H54 (cell line): ENCODE results near the gene C6orf120.
A peak's percentile ranks its signal among the peaks of the same experiment; 100 is the strongest.

Experiments used
- DNase-seq: peaks from one replicate; pipeline ENCODE4 v3.0.0; 2011; ENCODE audit warnings: low spot score, mixed read lengths; ENCODE audit not compliant: insufficient read length
- FAIRE-seq: peaks from 3 replicates; lab custom pipeline; 2011; peaks lifted over from hg19 to GRCh38; lab: Jason Lieb, UNC
- POLR2A ChIP-seq: IDR thresholded peaks from 2 replicates; pipeline ENCODE4 v1.6.1; 2011; ENCODE audit warnings: low read depth, mild to moderate bottlenecking, low read length

C6orf120 gene

DNA sequence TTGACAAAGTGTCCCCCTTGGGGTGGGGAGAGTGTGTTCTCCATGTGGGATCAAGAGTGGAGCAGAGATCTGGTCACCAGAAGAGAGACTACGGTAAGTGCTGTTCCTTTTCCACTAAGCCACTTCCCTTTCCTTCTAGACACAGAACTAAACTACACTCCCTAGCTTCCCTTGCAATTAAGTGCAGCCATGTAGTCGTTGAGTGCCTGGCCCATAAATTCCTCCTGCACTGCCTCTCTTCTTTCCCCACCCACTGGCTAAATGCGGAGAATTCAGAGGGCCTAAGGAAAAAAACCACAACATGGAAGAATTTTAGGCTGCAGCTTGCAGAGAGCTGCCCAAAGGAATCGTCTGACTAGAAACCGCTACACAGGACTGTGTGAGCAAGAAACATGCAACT is 1.6 kb upstream of the C6orf120 start:
- DNase-seq = no peak

DNA sequence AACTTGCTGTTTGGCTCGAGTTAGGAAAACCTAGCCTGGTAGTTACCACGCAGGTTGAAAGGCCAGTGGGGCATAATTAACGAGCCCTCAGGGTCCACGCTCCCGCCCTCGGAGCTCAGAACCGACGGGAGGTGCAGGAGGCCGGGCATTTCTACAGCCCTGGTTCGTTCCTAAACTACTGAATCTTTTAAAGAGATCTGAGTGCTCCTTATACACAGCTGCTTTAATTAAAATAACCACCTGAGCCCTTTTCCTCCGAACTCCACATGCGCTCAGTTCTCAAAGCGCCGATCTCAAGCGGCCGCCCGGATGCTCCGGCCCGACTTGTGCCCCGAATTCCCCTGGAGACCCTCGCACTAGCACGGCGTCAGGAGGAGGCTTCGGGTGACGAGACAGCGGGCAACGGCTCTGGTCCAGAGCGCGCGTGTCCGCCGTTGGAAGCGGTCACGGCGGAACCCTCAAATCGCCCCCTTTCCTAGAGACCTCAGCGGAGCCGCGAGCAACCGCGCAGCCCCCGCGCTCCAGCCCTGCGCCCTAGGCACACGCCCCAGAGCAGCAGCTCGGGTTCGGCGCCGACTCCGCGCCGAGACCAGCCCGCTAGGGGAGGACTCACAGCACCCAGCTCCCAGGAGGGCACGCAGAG is 494 bp upstream of the C6orf120 start:
- no peak for FAIRE-seq
- no peak for TF ChIP-seq POLR2A
- DNase-seq = no peak

More for the DNA sequence above, 1.6 kb upstream of the C6orf120 start:
- FAIRE-seq = no peak
- TF ChIP-seq POLR2A = no peak

DNA sequence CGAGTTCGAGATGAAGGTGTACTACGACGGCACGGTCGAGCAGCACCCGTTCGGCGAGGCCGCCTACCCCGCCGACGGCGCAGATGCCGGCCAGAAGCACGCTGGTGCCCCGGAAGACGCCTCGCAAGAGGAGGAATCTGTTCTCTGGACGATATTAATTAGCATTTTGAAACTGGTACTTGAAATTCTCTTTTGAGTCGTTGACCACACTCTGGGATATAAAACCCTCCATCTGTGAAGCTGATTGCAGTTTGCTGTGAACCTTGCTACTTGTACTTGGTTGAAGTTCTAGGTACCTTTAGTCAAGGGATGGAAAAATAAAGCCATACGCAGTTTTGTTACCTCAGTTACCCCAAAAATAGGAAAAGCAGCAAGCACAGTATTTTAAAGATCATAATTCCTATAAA is 917 bp downstream of the C6orf120 start:
- DNase-seq (no peak), FAIRE-seq (no peak)
- TF ChIP-seq POLR2A = no peak

DNA sequence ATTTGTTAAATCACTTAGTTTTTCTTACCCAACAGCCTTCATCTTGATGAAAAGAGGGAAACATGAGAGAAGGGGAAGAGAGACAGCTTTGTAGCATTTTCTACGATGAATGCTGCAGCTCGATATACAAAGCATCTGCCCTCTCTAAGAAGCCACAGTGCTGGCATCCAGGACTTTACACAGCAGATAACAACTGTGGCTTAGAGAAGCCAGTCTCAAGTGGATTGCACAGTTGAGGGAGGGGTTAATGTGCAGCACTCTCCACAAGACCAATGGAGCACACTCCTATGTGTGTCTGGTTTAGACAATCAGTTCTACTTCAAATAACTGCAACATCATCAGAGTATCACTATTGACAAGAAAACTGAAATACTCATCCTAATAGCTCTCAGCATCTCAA is 5.8 kb downstream of the C6orf120 start:
- DNase-seq = no peak
- no peak for TF ChIP-seq POLR2A
- FAIRE-seq = no peak

DNA sequence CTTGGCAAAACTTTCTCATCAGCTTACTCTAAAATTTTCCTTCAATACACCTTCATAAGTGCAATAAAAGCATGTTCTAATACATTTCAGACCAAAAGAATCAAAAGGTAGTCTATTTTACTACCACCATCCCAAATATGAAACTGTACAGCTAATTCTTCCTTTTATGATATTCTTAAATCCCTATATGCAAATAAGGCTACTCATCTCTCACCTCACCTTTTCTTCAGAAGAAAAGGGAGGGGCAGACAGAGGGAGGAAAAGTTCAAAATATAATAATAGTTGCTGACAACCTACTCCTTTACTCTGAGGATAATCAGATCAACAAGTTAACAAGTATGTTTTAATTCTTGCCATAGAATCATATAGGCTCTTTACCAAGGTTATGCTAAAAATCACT is 7.4 kb downstream of the C6orf120 start:
- no peak for FAIRE-seq

DNA sequence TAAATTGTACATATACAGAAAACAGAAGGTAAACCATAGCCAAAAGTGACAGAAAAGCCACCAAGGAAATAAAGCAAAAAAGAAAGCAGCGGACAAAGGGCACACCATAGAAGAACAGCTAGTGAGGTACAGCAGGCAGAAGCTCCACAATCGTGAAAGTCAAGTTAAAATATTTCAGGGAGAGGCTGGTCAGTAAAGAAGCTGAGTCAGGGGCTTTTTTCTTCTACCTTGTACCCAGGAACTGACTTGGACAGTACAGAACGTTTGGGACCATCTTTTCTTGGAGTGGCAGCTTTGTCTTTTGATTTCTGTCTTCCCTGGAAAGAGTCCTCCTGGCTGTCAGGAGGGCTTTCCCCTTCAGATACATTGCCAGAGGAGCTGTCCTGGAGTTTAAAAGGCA is 8.1 kb downstream of the C6orf120 start:
- FAIRE-seq (no peak), DNase-seq (no peak)
- no peak for TF ChIP-seq POLR2A

More for the DNA sequence above, 7.4 kb downstream of the C6orf120 start:
- no peak for TF ChIP-seq POLR2A
- no peak for DNase-seq

DNA sequence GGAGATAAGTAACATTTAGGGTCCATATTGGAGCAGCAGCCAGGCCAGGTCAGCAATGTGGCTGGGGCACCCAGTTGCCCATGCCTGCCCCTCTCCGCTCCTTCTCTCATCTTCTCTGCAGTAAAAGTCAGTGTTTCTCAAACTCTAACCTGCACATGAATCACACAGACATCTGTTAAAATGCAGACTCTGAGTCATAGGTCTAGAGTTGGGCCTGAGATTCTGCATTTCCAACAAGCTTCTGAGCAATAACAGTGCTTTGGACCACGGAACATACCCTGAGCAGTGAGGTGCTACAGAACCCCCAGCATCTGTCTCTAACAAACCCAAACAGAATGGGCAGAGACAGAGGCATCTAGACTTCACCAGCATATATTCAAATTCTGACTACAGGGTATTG is 12.3 kb downstream of the C6orf120 start:
- no peak for TF ChIP-seq POLR2A
- no peak for DNase-seq
- FAIRE-seq = no peak

DNA sequence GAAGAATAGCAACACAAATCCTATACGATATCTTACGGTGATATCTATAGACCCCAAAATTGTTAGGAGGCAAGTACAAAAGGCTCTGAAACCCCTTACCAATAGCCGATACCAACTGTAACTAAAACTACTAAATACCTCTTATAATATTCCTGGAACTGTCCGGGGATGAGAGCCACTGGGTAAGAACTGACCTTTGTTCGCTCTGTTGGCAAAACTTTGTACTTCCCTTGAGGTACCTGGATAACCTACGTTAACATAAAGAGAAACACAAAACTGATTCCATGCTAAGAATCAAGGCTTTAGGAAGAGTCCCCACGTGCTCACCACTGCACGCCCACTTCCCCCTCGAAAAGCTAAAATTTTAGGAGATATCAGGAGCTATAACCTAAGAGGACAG is 12.7 kb downstream of the C6orf120 start:
- no peak for DNase-seq
- no peak for FAIRE-seq

DNA sequence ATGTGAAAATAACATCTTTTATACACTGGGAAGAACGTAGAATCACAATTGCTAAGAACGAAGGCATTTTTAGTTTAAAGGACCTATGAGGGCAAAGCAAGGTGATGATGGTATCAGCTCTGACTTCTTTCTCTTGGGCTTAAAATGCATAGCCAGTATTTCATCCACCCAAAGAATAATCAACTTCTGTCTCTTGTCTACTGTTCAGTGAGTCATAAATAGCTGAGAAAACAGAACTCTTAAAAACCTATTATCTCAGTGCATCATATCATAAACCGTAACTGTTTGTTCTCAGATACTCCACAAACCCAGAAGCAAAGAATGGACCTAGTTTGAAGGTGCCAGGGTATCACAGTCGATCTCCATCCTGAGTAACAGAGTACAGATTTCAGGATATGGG is 17.2 kb downstream of the C6orf120 start:
- no peak for DNase-seq
- TF ChIP-seq POLR2A = no peak
- FAIRE-seq = no peak

More for the DNA sequence above, 12.7 kb downstream of the C6orf120 start:
- TF ChIP-seq POLR2A = no peak

DNA sequence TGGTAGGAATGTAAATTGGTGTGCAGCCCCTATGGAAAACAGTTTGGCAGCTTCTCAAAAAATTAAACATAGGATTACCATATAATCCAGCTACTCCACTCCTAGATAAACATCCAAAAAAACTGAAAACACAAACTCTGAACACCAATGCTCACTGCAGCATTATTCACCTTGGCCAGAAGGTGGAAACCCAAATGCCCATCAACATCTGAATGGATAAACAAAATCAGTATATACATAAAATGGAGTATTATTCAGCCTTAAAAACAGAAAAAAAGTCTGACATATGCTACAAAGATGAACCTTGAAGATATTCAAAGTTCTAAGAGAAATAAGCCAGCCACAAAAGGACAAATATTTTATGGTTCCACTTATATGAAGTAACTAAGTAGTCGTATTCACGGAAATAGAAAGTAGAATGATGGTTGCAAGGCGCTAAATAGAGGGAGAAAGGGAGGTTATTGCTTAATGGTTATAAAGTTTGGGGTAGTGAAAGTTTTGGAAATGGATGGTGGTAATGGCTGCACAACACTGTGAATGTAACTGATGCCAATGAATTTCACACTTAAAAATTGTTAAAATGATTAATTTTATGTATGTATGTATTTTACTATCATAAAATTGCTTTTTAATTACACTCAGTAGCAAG is 18.4 kb downstream of the C6orf120 start:
- no peak for TF ChIP-seq POLR2A
- FAIRE-seq = no peak
- no peak for DNase-seq

DNA sequence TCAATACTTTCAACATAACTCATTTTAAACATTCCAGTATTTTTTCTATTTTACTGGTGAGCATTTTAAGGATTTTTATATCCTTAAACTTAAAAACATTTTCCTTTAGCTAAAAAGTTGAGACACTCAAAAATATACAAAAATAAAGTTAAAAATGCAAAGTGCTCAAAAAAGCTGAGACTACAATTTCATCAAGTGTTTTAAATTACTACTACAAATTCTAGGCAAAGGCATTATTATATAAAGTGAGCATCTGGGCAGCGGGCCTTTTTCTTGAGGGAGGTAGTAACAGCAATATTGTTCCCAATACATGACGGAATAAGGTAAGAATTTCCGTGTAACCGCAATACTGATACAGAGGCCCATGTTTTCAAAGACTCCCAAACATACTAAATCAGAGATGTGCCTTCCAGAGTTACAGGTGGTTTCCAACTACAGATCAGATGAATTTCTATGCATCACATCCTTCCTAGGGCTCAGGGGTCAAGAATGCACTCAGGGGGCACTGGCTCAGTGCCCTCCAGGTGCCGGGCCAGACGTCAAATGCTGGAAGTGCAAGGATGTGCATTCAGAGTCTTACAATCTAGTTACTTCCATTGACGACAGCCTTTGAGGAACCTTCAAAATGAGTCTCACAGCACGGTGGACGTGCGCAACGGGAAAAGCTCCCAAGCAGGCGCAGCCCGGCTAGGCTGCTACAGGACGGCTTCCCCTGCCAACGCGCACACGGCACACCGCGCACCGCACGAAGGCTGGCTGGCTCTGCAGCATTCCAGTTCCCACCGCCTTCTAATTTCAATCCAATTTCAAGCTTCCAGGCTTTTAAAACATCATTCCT is 20.7 kb downstream of the C6orf120 start:
- DNase-seq = peak; percentile 65
- FAIRE-seq = peak; percentile 71
- no peak for TF ChIP-seq POLR2A

DNA sequence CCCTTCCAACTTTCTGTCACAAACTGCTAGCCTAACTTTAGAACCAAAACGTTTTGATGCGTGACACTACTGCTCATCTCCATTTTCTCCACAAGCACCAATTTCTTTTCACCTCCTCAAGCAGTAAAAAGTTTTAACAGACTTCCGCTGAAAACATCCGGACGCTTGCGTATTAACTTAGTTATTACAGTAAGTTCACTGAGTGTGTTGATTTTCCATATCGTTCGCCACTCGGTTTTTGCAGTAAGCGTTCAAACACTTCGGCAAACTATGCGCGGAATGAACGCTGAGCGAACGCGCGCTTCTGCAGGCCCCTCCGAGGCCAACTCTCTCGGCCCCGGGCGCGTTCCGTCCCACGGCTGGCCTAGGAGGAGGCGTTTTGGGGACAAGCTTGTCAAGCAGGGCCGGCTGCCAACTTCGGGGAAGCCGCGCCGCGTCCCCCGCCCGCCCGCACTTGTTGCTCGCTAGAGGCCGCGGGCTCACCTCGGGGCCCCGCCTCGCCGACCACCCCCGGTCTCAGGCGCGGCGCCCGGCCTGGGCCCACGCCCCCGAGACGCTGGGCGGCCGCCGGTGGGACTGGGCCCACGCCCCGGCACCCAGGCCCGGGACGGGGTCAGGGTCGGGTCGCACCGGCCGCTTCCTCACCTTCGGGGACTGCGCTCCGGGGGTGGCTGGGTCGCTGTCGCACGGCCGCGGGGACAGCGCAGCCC is 21.4 kb downstream of the C6orf120 start:
- no peak for DNase-seq
- FAIRE-seq = no peak
- TF ChIP-seq POLR2A = no peak

DNA sequence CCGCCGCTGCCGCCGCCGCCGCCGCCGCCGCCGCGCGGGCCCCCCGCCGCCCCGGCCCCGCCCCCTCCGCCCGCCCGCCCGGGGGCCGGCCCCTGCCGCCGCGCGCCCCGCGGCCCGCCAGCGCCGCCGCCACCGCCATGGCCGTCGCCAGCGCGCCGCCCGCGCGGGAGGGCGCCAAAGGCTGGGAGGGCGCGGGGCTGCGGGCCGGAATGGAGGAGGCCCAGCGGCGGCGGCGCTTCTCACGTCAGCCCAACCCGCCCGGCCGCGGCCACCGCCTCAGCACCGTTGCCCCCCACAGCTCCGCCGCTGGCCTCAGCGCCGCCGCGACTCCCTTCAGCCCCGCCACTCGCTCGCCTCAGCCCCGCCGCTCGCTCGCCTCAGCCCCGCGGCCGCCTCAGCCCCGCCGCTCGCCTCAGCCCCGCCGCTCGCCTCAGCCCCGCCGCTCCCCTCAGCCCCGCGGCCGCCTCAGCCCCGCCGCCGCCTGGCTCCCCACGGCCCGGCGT is 22.1 kb downstream of the C6orf120 start:
- no peak for DNase-seq
- FAIRE-seq = no peak
- peak; percentile 3; the same call in 1 of the 2 replicates for TF ChIP-seq POLR2A
